Measurements from ENCODE around the gene CASP8AP2.
"Not testable (repeated sequence)": the region's sequence is repeated elsewhere in the genome, so short reads cannot be mapped to it uniquely, and the experiment has no call there.

DNA sequence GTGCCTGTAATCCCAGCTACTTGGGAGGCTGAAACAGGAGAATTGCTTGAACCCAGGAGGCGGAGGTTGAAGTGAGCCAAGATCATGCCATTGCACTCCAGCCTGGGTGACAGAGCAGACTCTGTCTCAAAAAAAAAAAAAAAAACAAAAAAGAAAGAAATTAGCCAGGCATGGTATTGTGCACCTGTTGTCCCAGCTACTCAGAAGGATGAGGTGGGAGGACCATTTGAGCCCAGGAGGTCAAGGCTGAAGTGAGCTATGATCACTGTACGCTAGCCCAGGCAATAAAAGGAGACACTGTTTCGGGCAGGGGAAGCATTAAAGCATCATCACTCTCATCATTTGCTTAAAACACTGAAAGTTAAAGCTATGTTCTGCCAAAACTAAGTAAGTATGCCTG, 16.3 kb upstream of the CASP8AP2 start:
- TF ChIP-seq EP300 (IDR thresholded peaks at IDR 0.05); POLR2A (IDR thresholded peaks at IDR 0.05; ENCODE audit: low read length); MAX (IDR thresholded peaks at IDR 0.05): not testable (repeated sequence)
- TF ChIP-seq, protein P1, sequence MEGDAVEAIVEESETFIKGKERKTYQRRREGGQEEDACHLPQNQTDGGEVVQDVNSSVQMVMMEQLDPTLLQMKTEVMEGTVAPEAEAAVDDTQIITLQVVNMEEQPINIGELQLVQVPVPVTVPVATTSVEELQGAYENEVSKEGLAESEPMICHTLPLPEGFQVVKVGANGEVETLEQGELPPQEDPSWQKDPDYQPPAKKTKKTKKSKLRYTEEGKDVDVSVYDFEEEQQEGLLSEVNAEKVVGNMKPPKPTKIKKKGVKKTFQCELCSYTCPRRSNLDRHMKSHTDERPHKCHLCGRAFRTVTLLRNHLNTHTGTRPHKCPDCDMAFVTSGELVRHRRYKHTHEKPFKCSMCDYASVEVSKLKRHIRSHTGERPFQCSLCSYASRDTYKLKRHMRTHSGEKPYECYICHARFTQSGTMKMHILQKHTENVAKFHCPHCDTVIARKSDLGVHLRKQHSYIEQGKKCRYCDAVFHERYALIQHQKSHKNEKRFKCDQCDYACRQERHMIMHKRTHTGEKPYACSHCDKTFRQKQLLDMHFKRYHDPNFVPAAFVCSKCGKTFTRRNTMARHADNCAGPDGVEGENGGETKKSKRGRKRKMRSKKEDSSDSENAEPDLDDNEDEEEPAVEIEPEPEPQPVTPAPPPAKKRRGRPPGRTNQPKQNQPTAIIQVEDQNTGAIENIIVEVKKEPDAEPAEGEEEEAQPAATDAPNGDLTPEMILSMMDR (IDR thresholded peaks at IDR 0.05): not testable (repeated sequence)
- TF ChIP-seq, protein P2, sequence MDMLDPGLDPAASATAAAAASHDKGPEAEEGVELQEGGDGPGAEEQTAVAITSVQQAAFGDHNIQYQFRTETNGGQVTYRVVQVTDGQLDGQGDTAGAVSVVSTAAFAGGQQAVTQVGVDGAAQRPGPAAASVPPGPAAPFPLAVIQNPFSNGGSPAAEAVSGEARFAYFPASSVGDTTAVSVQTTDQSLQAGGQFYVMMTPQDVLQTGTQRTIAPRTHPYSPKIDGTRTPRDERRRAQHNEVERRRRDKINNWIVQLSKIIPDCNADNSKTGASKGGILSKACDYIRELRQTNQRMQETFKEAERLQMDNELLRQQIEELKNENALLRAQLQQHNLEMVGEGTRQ (IDR thresholded peaks at IDR 0.05): not testable (repeated sequence)
